CD4-positive, CD25-positive, alpha-beta regulatory T cell (primary cell): ENCODE measurements around the gene DNAH1. TPM values are rescaled to one million over a fixed set of nuclear protein-coding genes. Genes with fewer than 3 reads are reported as not detected.
A peak's percentile ranks its signal among the peaks of the same experiment; 100 is the strongest.

Experiments
- ATAC-seq, 2 donors: fragments of 150-1000 bp; cut with Tn5 transposase; one replicate each; pipeline ENCODE4 v1.10.0; 2021; ENCODE audit warnings: low read depth in 2 of 2, moderate number of reproducible peaks in 2 of 2, moderate library complexity in 1 of 2
- DNase-seq, 3 donors: peaks; one replicate each; pipeline versions ENCODE4 v3.0.0 to v3.0.0-alpha.2; 2012 to 2022; ENCODE audit warnings: mixed read lengths in 1 of 3
- H3K27ac ChIP-seq: one replicate; pipeline ENCODE4 v1.7.0; 2013; ENCODE audit warnings: mild to moderate bottlenecking, low read length; ENCODE audit not compliant: insufficient read depth, poor library complexity, severe bottlenecking
- H3K27me3 ChIP-seq: one replicate; pipeline ENCODE4 v1.7.0; 2013; ENCODE audit warnings: low read length; ENCODE audit not compliant: control insufficient read depth, insufficient read depth
- H3K36me3 ChIP-seq: one replicate; pipeline ENCODE4 v1.7.0; 2013; ENCODE audit warnings: mild to moderate bottlenecking, low read length, moderate library complexity; ENCODE audit not compliant: control insufficient read depth, insufficient read depth
- H3K4me1 ChIP-seq: 2 replicates; pipeline ENCODE4 v1.7.0; 2013; ENCODE audit warnings: mild to moderate bottlenecking, low read length; ENCODE audit not compliant: insufficient read depth, control insufficient read depth, poor library complexity, severe bottlenecking
- H3K4me3 ChIP-seq: one replicate; pipeline ENCODE4 v1.7.0; 2013; ENCODE audit warnings: low read depth, mild to moderate bottlenecking, low read length, moderate library complexity
- H3K9me3 ChIP-seq, 2 experiments: 1 replicate in 1 of 2; 2 replicates in 1 of 2; pipeline ENCODE4 v1.7.0; 2013; ENCODE audit warnings: low read length in 2 of 2, mild to moderate bottlenecking in 1 of 2, moderate library complexity in 1 of 2; ENCODE audit not compliant: control insufficient read depth in 2 of 2
- H3K27ac Mint-ChIP-seq, 3 donors: one replicate each; pipeline ENCODE4 v1.8.0; 2020 to 2022; ENCODE audit warnings: mild to moderate bottlenecking in 3 of 3, mixed read lengths in 3 of 3, moderate library complexity in 2 of 3
- H3K27me3 Mint-ChIP-seq: one replicate; pipeline ENCODE4 v1.8.0; 2022; ENCODE audit warnings: mild to moderate bottlenecking, mixed read lengths
- H3K36me3 Mint-ChIP-seq: one replicate; pipeline ENCODE4 v1.8.0; 2020; ENCODE audit warnings: mixed read lengths
- H3K4me1 Mint-ChIP-seq, 4 donors: one replicate each; pipeline ENCODE4 v1.8.0; 2020 to 2022; ENCODE audit warnings: mixed read lengths in 4 of 4, mild to moderate bottlenecking in 1 of 4
- H3K4me3 Mint-ChIP-seq, 4 donors: one replicate each; pipeline ENCODE4 v1.8.0; 2020 to 2022; ENCODE audit warnings: mild to moderate bottlenecking in 4 of 4, mixed read lengths in 4 of 4, moderate library complexity in 3 of 4
- H3K9me3 Mint-ChIP-seq, 7 donors: one replicate each; pipeline ENCODE4 v1.8.0; 2020 to 2022; ENCODE audit warnings: mixed read lengths in 7 of 7, mild to moderate bottlenecking in 3 of 7, moderate library complexity in 2 of 7
- polyA plus RNA-seq, 4 donors: library from polyadenylated mRNA; unstranded; fragments of 300-500 nt; fragmentation: Illumina TruSeq; gene quantifications; one replicate each; pipeline ENCODE4 v1.2.3, GENCODE V29; 2021
- total RNA-seq: library from RNA; stranded (reverse); gene quantifications from one replicate; pipeline ENCODE4 v1.2.3, GENCODE V29; 2022

The DNAH1 gene
- total and polyA plus RNA-seq, 5 donors from 2014 or later, result 0.39 to 59.8 (median 0.67) TPM

GRCh38 chr3:52415800-52416199, 99.7 kb downstream of the DNAH1 start:
- Histone ChIP-seq H3K4me1 (peaks cover 17% of the 10 kb centered on the region), H3K36me3 (peaks cover 10% of the 10 kb centered on the region), H3K27ac (no peak overlapping the region), H3K27me3 (no peaks in the 10 kb centered on the region), H3K4me3 (no peak overlapping the region), H3K9me3 (no peaks in the 10 kb centered on the region)
- Mint-ChIP-seq H3K36me3 (peaks cover 15% of the 10 kb centered on the region), H3K4me3 (peak overlapping the region in 2 of 4 donors; percentile 17 to 36), H3K27ac (no peak overlapping the region), H3K27me3 (no peaks in the 10 kb centered on the region), H3K4me1 (peaks cover 29 to 46% (median 32%) of the 10 kb centered on the region in 4 donors), H3K9me3 (no peaks in the 10 kb centered on the region)
- ATAC-seq, result no peak
- DNase-seq, result no peak

- DNase-seq (no peak), ATAC-seq (no peak)
- H3K9me3 ChIP-seq, result no peaks in the 10 kb centered on the region
- Mint-ChIP-seq H3K27ac (no peak overlapping the region), H3K27me3 (no peaks in the 10 kb centered on the region), H3K4me3 (no peak overlapping the region), H3K9me3 (no peaks in the 10 kb centered on the region), H3K4me1 (peaks cover 6 to 14% (median 11%) of the 10 kb centered on the region in 4 donors), H3K36me3 (peaks cover 18% of the 10 kb centered on the region)
- peaks cover 10% of the 10 kb centered on the region for H3K36me3 ChIP-seq
- H3K4me3 ChIP-seq, result no peak overlapping the region
- H3K27me3 ChIP-seq, result no peaks in the 10 kb centered on the region
- H3K4me1 ChIP-seq, result no peaks in the 10 kb centered on the region
- H3K27ac ChIP-seq, result no peak overlapping the region
These were observed 104.3 kb downstream of the DNAH1 start for GRCh38 chr3:52420388-52420787.

GRCh38 chr3:52422669-52423068, 106.5 kb downstream of the DNAH1 start:
- Histone ChIP-seq H3K27ac (no peak overlapping the region), H3K9me3 (no peaks in the 10 kb centered on the region), H3K27me3 (no peaks in the 10 kb centered on the region), H3K4me3 (no peak overlapping the region), H3K4me1 (no peaks in the 10 kb centered on the region), H3K36me3 (peaks cover 10% of the 10 kb centered on the region)
- Mint-ChIP-seq H3K27me3 (no peaks in the 10 kb centered on the region), H3K4me1 (peaks cover 0 to 6% (median 2%) of the 10 kb centered on the region in 4 donors), H3K36me3 (peaks cover 12% of the 10 kb centered on the region), H3K27ac (peak overlapping the region in 1 of 3 donors; percentile 72), H3K9me3 (no peaks in the 10 kb centered on the region), H3K4me3 (no peak overlapping the region)
- ATAC-seq (no peak), DNase-seq (no peak)

GRCh38 chr3:52423173-52423572, 107.1 kb downstream of the DNAH1 start:
- Mint-ChIP-seq H3K27ac (peak overlapping the region in 1 of 3 donors; percentile 51), H3K4me1 (peaks cover 0 to 5% (median 0%) of the 10 kb centered on the region in 4 donors), H3K4me3 (no peak overlapping the region), H3K27me3 (no peaks in the 10 kb centered on the region), H3K9me3 (no peaks in the 10 kb centered on the region), H3K36me3 (peaks cover 11% of the 10 kb centered on the region)
- Histone ChIP-seq H3K4me1 (no peaks in the 10 kb centered on the region), H3K27ac (no peak overlapping the region), H3K27me3 (no peaks in the 10 kb centered on the region), H3K36me3 (peaks cover 10% of the 10 kb centered on the region), H3K9me3 (no peaks in the 10 kb centered on the region), H3K4me3 (no peak overlapping the region)
- no peak for ATAC-seq
- no peak for DNase-seq

- Histone ChIP-seq H3K4me1 (peaks cover 25% of the 10 kb centered on the region), H3K27ac (no peak overlapping the region), H3K27me3 (no peaks in the 10 kb centered on the region), H3K4me3 (no peak overlapping the region), H3K36me3 (no peaks in the 10 kb centered on the region), H3K9me3 (no peaks in the 10 kb centered on the region)
- Mint-ChIP-seq H3K27ac (peak overlapping the region in 2 of 3 donors; percentile 7 to 79), H3K4me1 (peaks cover 9 to 24% (median 14%) of the 10 kb centered on the region in 4 donors), H3K36me3 (no peaks in the 10 kb centered on the region), H3K27me3 (no peaks in the 10 kb centered on the region), H3K4me3 (peak overlapping the region in 2 of 4 donors; percentile 8 to 43), H3K9me3 (no peaks in the 10 kb centered on the region)
- ATAC-seq (peak; percentile 50 to 55), DNase-seq (peak in 2 of 3 donors; percentile 48 to 62)
These were observed 112.3 kb downstream of the DNAH1 start for GRCh38 chr3:52428151-52429005.

- no peak for ATAC-seq
- Histone ChIP-seq H3K4me3 (no peak overlapping the region), H3K27ac (no peak overlapping the region), H3K4me1 (peaks cover 32% of the 10 kb centered on the region), H3K27me3 (no peaks in the 10 kb centered on the region), H3K36me3 (no peaks in the 10 kb centered on the region), H3K9me3 (no peaks in the 10 kb centered on the region)
- Mint-ChIP-seq H3K4me3 (peak overlapping the region in 1 of 4 donors; percentile 43), H3K9me3 (no peaks in the 10 kb centered on the region), H3K27ac (peak overlapping the region in 1 of 3 donors; percentile 7), H3K27me3 (no peaks in the 10 kb centered on the region), H3K4me1 (peaks cover 9 to 30% (median 17%) of the 10 kb centered on the region in 4 donors), H3K36me3 (no peaks in the 10 kb centered on the region)
- DNase-seq, result no peak
These were observed 112.9 kb downstream of the DNAH1 start for GRCh38 chr3:52429031-52429430.

GRCh38 chr3:52429779-52430415, 113.8 kb downstream of the DNAH1 start:
- Mint-ChIP-seq H3K4me1 (peaks cover 9 to 38% (median 21%) of the 10 kb centered on the region in 4 donors), H3K4me3 (no peak overlapping the region), H3K27ac (no peak overlapping the region), H3K27me3 (no peaks in the 10 kb centered on the region), H3K36me3 (no peaks in the 10 kb centered on the region), H3K9me3 (no peaks in the 10 kb centered on the region)
- ATAC-seq (no peak), DNase-seq (no peak)
- no peak overlapping the region for H3K27ac ChIP-seq
- no peak overlapping the region for H3K4me3 ChIP-seq
- H3K27me3 ChIP-seq, result no peaks in the 10 kb centered on the region
- no peaks in the 10 kb centered on the region for H3K36me3 ChIP-seq
- H3K9me3 ChIP-seq, result no peaks in the 10 kb centered on the region
- peaks cover 40% of the 10 kb centered on the region for H3K4me1 ChIP-seq
